Nephron (organoid): ENCODE data around the gene FAM25G.
A peak's percentile ranks its signal among the peaks of the same experiment; 100 is the strongest.

Source experiments
- H3K27ac Mint-ChIP-seq, 3 experiments: 2 replicates each; pipeline ENCODE4 v1.8.0; 2020; ENCODE audit warnings: mixed read lengths in 3 of 3, mild to moderate bottlenecking in 2 of 3, moderate library complexity in 1 of 3
- H3K27me3 Mint-ChIP-seq: 2 replicates; pipeline ENCODE4 v1.8.0; 2021; ENCODE audit warnings: low read depth, mild to moderate bottlenecking, moderate library complexity, mixed read lengths
- H3K36me3 Mint-ChIP-seq: 2 replicates; pipeline ENCODE4 v1.8.0; 2020; ENCODE audit warnings: low read depth, mixed read lengths
- H3K4me1 Mint-ChIP-seq: 2 replicates; pipeline ENCODE4 v1.8.0; 2020; ENCODE audit warnings: mixed read lengths
- H3K4me3 Mint-ChIP-seq, 3 experiments: 2 replicates each; pipeline ENCODE4 v1.8.0; 2020; ENCODE audit warnings: mild to moderate bottlenecking in 3 of 3, mixed read lengths in 3 of 3, moderate library complexity in 2 of 3
- H3K9me3 Mint-ChIP-seq: 2 replicates; pipeline ENCODE4 v1.8.0; 2020; ENCODE audit warnings: mixed read lengths
- TF ChIP-seq, protein P1 (sequence below), 3 experiments: fragments of 200-600 bp; sonication (generic); IDR thresholded peaks; one replicate each; pipeline ENCODE4 v1.5.0; 2021; ENCODE audit warnings: antibody characterized with exemption in 3 of 3; ENCODE audit not compliant: unreplicated experiment in 3 of 3

FAM25G gene

DNA sequence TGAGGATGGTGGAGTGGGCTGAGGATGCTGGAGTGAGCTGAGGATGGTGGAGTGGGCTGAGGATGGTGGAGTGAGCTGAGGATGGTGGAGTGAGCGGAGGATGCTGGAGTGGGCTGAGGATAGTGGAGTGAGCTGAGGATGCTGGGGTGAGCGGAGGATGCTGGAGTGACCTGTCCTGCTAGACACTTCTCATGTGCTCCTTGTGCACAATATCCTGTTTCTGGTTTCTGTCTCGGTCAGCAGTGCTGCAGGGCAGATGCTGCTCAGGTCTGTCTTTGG is 36.8 kb downstream of the FAM25G start:
- H3K36me3 Mint-ChIP-seq: no peaks in the 10 kb centered on the region
- no peaks in the 10 kb centered on the region for H3K9me3 Mint-ChIP-seq
- H3K27ac Mint-ChIP-seq: peak overlapping the region in 2 of 3 experiments; percentile 2 to 9
- TF ChIP-seq, protein P1, sequence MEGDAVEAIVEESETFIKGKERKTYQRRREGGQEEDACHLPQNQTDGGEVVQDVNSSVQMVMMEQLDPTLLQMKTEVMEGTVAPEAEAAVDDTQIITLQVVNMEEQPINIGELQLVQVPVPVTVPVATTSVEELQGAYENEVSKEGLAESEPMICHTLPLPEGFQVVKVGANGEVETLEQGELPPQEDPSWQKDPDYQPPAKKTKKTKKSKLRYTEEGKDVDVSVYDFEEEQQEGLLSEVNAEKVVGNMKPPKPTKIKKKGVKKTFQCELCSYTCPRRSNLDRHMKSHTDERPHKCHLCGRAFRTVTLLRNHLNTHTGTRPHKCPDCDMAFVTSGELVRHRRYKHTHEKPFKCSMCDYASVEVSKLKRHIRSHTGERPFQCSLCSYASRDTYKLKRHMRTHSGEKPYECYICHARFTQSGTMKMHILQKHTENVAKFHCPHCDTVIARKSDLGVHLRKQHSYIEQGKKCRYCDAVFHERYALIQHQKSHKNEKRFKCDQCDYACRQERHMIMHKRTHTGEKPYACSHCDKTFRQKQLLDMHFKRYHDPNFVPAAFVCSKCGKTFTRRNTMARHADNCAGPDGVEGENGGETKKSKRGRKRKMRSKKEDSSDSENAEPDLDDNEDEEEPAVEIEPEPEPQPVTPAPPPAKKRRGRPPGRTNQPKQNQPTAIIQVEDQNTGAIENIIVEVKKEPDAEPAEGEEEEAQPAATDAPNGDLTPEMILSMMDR (IDR thresholded peaks at IDR 0.05; ENCODE audit: unreplicated experiment in 3 of 3): no peak
- H3K4me3 Mint-ChIP-seq: no peak overlapping the region
- peaks cover 28% of the 10 kb centered on the region for H3K4me1 Mint-ChIP-seq
- no peaks in the 10 kb centered on the region for H3K27me3 Mint-ChIP-seq

DNA sequence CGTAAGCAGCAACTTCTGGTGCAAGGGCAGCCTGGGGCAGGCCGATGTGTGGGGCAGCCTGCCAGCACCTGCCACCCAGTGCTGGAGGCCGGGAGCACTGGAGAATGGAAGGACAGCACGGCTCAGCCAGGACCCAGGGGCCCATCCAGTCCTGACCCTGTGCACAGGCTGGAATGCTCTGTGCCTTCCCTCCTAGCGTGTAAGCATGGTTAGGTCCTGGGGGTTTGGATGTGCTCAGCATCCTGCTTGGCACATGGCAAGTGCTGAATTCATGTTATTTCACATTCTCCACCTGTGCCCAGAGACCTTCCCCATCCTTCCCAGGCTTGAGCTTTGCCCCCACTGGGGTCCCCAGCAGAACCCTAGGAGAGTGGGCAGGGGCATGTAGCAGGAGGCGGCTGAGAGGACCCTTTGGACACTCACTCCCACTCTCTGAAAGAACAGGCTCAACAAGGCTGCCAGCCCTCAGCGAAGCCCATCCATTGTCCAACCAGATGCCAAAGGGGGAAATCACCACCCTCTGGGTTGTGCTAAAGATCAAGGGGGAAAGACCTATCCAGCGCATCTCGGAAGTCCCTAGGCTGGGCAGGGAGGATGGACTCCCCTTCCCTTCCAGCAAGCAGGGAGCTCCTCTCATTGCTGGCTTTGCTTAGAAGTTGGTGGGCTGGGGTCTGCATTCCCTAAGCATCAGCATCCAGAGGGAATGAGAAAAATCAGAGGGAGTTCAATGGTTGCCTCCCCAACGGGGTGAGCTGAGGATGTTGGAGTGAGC is 37.3 kb downstream of the FAM25G start:
- Mint-ChIP-seq H3K27me3 (no peaks in the 10 kb centered on the region), H3K27ac (peak overlapping the region in 1 of 3 experiments; percentile 67), H3K4me3 (no peak overlapping the region), H3K4me1 (peaks cover 28% of the 10 kb centered on the region), H3K9me3 (no peaks in the 10 kb centered on the region), H3K36me3 (no peaks in the 10 kb centered on the region)
- TF ChIP-seq, protein P1 (IDR thresholded peaks at IDR 0.05; ENCODE audit: unreplicated experiment in 3 of 3): no peak

DNA sequence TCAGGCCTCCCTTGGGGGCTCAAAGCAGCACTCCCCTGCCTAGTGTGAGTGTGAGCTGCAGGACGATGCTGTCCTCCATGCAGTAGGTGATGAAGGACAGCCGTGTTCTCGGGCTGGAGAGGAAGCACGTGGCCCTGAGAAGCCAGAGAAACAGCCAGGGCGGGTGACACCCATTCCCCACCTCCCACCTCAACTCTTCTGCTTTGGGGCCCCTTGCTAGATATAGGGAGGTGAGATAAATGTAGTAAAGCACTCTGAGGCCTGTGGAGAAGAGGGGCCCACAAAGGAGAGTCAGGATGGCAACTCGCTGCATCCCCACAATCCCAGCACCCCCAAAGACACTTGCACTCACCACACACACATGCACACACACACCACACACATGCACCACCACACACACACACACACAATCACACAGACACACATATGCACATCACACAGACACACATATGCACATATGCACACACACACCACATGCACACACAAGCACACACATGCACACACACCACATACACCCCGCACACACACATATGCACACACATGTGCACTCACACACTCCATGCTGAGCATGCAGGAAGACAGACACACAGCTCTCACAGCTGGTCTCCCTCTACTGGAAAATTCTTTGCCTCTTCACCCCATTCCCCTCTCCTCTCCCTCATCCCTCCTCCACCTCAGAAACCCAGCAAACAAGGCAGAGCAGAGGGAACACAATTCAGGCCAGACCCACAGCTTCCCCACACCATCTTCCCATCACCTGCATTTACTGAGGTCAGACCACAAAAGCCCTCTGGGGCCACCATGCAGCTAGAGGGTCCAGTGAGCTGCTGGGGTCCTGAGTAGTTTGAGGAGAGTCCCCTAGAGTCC is 38.1 kb downstream of the FAM25G start:
- H3K36me3 Mint-ChIP-seq: no peaks in the 10 kb centered on the region
- H3K27me3 Mint-ChIP-seq: no peaks in the 10 kb centered on the region
- H3K27ac Mint-ChIP-seq: peak overlapping the region; percentile 6 to 83 (median 67)

DNA sequence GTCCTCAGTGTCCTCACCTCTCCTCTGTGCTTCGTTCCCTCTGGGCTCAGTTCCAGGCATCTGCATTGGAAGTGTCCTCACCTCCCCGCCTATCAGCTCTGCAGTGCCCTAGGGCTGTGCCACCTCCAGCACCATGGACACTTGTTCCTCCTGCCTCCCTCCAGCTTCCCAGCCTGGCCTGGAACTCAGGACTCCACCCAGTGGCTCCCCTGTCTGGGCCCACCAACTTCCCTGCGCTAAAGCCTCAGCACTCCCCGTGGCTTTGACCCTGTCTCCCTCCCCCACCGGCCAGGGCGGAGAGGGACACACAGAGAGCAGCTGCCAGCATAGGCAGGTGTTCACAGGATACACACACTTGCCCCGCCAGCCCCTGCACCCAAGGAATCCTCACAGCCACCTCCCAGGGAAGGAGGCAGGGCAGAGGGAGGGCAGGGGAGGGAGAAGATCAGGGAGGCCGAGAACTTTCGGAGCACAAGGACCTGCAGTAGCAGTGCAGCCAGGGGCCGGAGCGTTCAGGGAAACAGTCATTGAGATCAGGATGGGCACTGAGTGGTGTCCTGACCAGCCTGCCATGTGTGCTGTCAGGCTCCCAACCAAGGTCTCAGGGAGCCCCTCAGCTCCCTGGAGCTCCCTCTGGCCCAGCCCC is 38.9 kb downstream of the FAM25G start:
- no peak overlapping the region for H3K4me3 Mint-ChIP-seq
- peak overlapping the region in 1 of 3 experiments; percentile 32 for H3K27ac Mint-ChIP-seq
- H3K27me3 Mint-ChIP-seq: no peaks in the 10 kb centered on the region
- H3K4me1 Mint-ChIP-seq: peaks cover 28% of the 10 kb centered on the region
- H3K36me3 Mint-ChIP-seq: no peaks in the 10 kb centered on the region
- TF ChIP-seq, protein P1 (IDR thresholded peaks at IDR 0.05; ENCODE audit: unreplicated experiment in 3 of 3): no peak
- H3K9me3 Mint-ChIP-seq: no peaks in the 10 kb centered on the region

More for the DNA sequence above, 38.1 kb downstream of the FAM25G start:
- peak overlapping the region in 2 of 3 experiments; percentile 9 to 10 for H3K4me3 Mint-ChIP-seq
- no peaks in the 10 kb centered on the region for H3K9me3 Mint-ChIP-seq
- peaks cover 28% of the 10 kb centered on the region for H3K4me1 Mint-ChIP-seq
- TF ChIP-seq, protein P1 (IDR thresholded peaks at IDR 0.05; ENCODE audit: unreplicated experiment in 3 of 3): no peak

DNA sequence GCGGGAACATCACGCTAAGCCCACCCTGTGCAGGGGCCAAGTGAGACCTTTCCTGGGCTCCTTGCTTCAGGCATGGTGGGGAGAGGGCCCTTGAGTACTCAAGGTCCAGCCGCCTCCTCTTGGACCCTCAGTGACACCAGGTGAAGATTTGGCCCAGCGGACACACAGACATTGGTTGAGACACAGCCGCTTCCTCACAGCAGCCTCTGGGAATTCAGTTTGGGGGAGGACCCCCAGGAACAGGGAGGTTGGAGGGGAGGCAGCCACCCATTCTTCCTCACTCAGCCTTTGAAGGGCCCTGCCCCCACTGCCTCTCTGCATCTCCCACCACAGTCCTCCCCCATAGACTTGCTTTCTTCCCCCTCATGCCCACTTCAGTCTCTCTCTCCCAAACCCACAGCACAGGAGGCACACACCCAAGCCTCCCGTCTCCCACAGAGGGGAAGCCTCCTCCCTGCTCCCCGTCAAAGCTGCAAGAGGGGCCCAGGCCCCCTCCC is 39.5 kb downstream of the FAM25G start:
- Mint-ChIP-seq H3K4me1 (peaks cover 28% of the 10 kb centered on the region), H3K36me3 (no peaks in the 10 kb centered on the region), H3K27me3 (no peaks in the 10 kb centered on the region), H3K27ac (peak overlapping the region in 1 of 3 experiments; percentile 32), H3K9me3 (no peaks in the 10 kb centered on the region), H3K4me3 (no peak overlapping the region)
- TF ChIP-seq, protein P1 (IDR thresholded peaks at IDR 0.05; ENCODE audit: unreplicated experiment in 3 of 3): no peak
